GM23338 (cell line): ENCODE measurements around the gene STAM2.

ENCODE experiments used
- CTCF ChIP-seq, 2 experiments: fragments of 200-600 bp in 1 of 2; sonication (generic) in 1 of 2; conservative IDR thresholded peaks; 2 replicates each; pipeline versions ENCODE4 v1.5.1 to v1.6.1; 2016 to 2017; ENCODE audit warnings: antibody characterized with exemption in 2 of 2, low read depth in 2 of 2, mild to moderate bottlenecking in 2 of 2, moderate library complexity in 1 of 2
- EZH2phosphoT487 ChIP-seq: fragments of 200-600 bp; sonication (generic); IDR thresholded peaks from one replicate; pipeline ENCODE4 v1.8.1; 2018; ENCODE audit warnings: antibody characterized with exemption; ENCODE audit not compliant: unreplicated experiment
- POLR2AphosphoS5 ChIP-seq: IDR thresholded peaks from 2 replicates; pipeline ENCODE4 v1.6.1; 2016; ENCODE audit warnings: antibody characterized with exemption, low read depth
- ZNF114 ChIP-seq: fragments of 250-450 bp; sonication (Bioruptor Pico); IDR thresholded peaks from 2 replicates; pipeline ENCODE4 v1.5.0; 2020; ENCODE audit warnings: mild to moderate bottlenecking, moderate library complexity
- TF ChIP-seq, protein P1 (sequence below): IDR thresholded peaks from one replicate; pipeline ENCODE4 v1.6.1; 2018; ENCODE audit warnings: antibody characterized with exemption; ENCODE audit not compliant: unreplicated experiment

- TF ChIP-seq CTCF (conservative IDR thresholded peaks at IDR 0.05; ENCODE audit: low read depth in 2 of 2): no peak
- no peak for TF ChIP-seq EZH2phosphoT487
- TF ChIP-seq ZNF114 (CRISPR knock-in tag): no peak
- no peak for TF ChIP-seq POLR2AphosphoS5
- TF ChIP-seq, protein P1, sequence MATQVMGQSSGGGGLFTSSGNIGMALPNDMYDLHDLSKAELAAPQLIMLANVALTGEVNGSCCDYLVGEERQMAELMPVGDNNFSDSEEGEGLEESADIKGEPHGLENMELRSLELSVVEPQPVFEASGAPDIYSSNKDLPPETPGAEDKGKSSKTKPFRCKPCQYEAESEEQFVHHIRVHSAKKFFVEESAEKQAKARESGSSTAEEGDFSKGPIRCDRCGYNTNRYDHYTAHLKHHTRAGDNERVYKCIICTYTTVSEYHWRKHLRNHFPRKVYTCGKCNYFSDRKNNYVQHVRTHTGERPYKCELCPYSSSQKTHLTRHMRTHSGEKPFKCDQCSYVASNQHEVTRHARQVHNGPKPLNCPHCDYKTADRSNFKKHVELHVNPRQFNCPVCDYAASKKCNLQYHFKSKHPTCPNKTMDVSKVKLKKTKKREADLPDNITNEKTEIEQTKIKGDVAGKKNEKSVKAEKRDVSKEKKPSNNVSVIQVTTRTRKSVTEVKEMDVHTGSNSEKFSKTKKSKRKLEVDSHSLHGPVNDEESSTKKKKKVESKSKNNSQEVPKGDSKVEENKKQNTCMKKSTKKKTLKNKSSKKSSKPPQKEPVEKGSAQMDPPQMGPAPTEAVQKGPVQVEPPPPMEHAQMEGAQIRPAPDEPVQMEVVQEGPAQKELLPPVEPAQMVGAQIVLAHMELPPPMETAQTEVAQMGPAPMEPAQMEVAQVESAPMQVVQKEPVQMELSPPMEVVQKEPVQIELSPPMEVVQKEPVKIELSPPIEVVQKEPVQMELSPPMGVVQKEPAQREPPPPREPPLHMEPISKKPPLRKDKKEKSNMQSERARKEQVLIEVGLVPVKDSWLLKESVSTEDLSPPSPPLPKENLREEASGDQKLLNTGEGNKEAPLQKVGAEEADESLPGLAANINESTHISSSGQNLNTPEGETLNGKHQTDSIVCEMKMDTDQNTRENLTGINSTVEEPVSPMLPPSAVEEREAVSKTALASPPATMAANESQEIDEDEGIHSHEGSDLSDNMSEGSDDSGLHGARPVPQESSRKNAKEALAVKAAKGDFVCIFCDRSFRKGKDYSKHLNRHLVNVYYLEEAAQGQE: no peak
Observed at GRCh38 chr2:152122161-152122560, 53.4 kb downstream of the STAM2 start.
